Measurements from ENCODE around the gene PTGER1.

- TF ChIP-seq CTCF (IDR thresholded peaks at IDR 0.05): no peak; the same call in 1 of the 2 replicates
- no peak for TF ChIP-seq REST (IDR thresholded peaks at IDR 0.05; ENCODE audit: insufficient read depth in 1 of 2, low read depth in 2 of 2, low read length in 1 of 2)
These were observed 7.3 kb downstream of the PTGER1 start for GRCh38 chr19:14467816-14468215.
